ENCODE results near the gene RMI1.
A peak's percentile ranks its signal among the peaks of the same experiment; 100 is the strongest.

Gene RMI1

DNA sequence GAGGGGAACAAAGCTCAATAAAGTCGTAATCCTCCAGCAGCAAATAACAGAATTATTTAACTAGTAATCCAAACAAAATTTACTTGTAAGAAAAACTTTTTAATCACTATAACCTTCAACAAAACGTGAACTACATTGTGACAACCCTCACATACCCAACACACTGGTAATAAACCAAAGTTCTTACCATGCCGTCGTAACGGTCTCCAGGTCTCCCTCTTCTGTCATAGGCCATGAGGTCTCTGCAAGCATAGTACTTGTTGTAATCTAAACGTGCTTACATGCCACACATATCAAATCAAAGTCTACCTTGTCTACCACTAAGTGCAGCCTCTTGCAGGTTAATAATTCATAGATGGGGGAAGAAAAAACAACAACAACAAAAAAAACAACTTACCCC lies 9.1 kb upstream of the RMI1 start:
- no peak for DNase-seq

GRCh38 chr9:83972286-83972685 lies 8.3 kb upstream of the RMI1 start:
- DNase-seq, result no peak

DNA sequence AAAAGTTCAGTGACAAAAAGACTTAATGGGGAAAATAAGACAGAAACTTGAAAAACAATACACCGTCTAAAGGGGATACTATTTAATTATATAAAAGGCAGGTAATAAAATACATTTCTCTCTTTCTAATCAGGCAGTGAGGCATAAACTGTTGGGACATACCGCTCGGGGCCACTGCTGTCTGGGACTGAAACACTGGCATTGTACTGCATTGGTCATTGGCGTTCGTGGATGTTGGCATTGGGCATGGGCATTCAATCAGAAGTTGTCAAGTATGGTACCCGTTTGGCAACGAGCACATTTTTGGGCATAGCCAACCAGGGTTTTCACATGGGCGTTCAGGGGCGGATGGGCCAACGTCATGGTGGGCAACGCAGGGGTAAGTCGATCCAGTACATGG lies 5.3 kb upstream of the RMI1 start:
- DNase-seq, result no peak

DNA sequence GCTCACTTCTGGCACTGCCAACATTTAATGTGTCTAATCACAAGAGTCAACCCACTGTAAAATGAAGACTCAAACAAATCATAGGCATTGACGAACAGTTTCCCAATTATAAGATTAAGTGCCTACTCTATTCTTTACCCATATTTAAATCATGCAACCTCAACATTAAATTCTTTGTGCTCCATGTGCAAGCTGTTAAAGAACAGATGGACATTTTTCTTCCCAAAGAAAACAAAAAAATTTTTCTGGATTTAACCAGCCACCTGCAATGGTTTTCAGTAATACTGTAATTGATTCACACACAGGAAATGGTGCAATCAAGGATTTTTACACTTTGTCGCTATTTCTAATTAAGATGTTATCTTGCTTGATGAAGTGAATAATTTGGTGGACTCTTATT lies 4.2 kb upstream of the RMI1 start:
- DNase-seq, result no peak

GRCh38 chr9:83977196-83977595 lies 3.4 kb upstream of the RMI1 start:
- no peak for DNase-seq

DNA sequence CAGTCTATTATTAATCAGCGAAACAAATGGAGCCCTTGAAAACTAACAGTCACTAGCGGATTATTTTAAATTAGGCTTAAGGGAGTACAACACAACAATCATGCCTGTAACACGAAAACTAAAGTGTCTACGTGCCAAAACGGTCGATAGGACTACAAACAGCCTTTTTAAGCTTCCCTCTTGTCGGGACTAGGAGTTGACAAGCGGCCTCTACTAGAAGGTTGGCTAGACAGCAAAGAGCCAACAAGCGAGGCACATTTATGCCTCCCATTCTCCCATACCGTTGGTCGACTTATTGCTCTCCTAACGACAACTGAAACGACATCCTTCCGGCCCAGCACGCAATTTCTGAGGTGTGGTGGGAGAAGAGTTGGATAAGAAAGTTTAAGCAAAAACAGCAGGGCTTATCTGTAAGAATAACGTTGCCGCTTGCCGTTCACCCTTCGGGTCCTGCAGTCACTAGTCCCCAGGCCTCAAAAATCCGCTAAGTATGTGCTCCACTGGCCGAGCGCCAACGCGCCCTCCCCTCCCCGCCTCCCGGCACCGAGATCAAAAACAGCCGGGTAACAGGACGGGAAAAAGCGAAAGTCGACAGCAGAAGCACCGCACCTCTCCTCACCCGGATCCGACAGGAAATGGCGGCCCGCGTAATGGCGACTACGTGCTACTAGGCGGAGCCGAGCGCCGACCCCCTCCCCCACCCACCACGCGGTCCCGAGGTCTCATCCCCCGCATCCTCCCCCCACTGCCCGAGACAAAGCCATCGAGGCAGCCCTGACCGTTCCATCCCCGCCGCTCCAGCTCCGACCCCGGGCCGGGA lies 1.4 kb upstream of the RMI1 start:
- DNase-seq, result peak; percentile 93

- peak; percentile 100 for DNase-seq
These were observed 702 bp upstream of the RMI1 start, which contains the start of gene HNRNPK for GRCh38 chr9:83979812-83980394. HNRNPK (minus strand) TSS chr9:83980215; CDS start chr9:83978252, 1,963 bp downstream.

DNA sequence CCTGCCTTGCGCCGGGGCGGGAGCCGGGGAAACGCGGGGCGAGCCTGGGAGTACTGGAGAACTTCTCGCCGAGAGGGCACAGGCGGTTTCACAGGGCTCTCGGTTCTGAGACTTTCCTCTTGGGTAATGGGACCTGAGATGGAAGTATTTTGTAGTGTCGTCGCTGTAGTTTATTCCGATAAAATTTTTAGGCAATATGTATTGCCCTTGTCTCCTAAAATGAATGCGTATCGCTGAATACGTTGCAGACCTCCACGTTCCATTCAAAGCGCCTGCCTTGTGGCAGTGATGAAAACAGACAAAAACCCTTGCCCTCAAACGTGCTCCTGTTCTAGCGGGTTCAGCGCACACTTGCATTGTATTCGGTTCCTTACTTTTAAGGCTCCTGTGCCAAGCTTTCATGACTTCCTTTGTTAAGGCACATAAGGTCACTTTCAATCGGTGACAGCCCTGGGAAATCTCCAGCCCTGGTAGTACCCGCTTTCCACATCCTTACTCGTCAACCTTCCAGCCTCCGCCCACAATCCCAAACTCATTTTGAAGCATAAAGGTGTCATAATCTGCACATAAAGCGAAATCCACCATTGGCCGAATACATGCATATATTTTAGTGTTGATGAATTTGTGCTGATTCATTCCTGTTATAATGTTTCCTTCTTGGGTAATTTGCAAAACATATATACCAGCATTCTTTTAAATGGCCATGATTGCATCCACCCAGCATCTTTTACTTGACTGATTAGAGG lies 694 bp downstream of the RMI1 start:
- DNase-seq, result no peak

DNA sequence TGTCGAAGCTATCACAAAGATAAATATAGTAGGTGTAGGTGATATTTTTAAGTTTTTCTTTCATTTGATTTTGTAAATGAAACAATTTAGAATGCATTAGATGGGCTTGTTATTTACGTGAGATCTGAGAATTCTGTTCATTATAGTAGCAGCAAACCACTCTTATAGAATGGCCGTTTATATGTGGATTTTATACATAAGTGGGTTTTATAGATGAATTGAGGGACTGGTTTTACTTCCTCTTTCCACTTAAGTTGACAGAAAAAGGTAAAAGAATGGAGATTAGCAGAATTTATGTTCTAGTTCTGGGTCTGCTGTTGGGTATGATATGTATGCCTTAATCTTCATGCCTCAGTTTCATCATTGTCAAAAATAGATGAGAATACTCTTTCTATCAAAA lies 5.6 kb downstream of the RMI1 start:
- no peak for DNase-seq

DNA sequence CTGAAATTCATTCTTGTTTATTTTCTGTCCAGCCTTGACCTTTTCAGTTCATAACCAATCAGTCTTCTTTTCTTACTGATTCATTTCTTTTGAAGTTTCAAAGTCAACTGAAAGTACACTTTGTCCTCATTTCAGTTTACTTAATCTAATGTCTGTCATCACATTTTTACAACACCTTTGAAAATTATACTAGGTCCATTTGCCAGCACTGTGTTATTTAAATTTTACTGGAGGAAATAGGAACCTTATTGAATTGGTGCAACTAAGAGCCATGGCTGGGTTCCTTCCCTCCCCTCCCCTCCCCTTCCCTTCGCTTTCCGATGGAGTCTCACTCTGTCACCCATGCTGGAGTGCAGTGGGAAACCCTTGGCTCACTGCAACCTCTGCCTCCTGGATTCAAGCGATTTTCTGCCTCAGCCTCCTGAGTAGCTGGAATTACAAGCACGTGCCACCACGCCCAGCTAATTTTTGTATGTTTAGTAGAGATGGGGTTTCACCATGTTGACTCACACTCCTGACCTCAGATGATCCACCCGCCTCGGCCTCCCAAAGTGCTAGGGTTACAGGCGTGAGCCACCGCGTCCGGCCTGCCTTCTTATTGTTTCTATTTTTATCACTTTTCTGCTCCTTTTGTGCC lies 6.3 kb downstream of the RMI1 start:
- DNase-seq, result no peak

DNA sequence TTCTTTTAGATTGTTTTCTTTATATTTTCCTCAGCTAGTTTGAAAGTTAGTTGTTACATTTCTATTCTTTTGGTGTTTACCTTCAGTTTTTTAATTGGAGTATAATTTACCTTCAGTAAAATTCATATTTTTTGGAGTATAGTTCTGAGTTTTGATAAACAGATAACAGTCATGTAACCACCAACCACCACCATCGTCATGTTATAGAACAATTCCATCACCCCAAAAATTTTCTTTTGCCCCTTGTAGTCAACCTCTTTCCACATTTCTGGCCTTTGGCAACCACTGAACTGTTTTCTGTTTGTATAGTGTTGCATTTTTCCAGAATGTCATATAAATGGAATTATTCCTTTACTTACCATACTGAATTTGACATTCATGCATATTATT lies 6.8 kb downstream of the RMI1 start:
- DNase-seq, result no peak

GRCh38 chr9:83988411-83988810 lies 7.8 kb downstream of the RMI1 start:
- DNase-seq, result no peak

- no peak for DNase-seq
These were observed 10.8 kb downstream of the RMI1 start for GRCh38 chr9:83991355-83991754.

- DNase-seq, result no peak
These were observed 11.8 kb downstream of the RMI1 start for GRCh38 chr9:83992407-83992806.

GRCh38 chr9:83992901-83993300 lies 12.3 kb downstream of the RMI1 start:
- DNase-seq, result no peak

DNA sequence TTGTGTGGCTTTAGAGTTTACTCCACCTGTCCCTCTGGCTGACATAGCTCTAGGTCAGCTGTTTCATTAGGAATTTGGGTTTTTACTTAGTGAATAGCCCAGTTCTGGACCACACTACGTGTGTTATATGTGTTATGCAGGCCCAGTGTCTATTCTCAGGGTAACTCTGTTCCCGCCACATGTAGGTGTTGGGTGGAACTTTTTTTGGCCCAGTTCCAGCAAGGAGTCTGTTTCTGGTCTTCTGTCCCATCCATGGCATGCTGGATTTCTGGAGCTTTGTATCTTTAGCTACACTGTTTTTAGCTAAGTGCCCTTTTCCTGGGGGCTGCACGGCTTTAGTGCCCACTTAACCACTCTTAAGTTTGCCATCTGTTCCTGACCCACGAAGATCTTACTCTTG lies 15.5 kb downstream of the RMI1 start:
- DNase-seq, result no peak

GRCh38 chr9:83999141-83999918 lies 18.7 kb downstream of the RMI1 start:
- DNase-seq, result no peak

DNA sequence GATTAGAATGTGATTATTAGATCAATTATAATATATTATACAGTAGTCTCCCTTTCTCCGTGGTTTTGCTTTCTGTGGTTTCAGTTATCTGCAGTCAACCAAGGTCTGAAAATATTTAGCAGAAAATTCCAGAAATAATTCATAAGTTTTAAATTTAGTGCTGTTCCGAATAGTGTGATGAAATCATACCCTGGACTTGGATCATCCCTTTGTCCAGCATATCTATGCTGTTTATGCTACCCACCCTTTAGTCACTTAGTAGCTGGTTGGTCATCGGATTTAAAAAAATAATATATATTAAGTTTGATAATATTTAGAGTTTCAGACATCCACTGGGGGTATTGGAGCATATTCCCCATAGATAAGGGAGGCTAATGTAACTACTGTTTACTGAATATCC lies 19.6 kb downstream of the RMI1 start:
- DNase-seq, result no peak

- DNase-seq, result no peak
These were observed 21.0 kb downstream of the RMI1 start for GRCh38 chr9:84001621-84002020.

DNA sequence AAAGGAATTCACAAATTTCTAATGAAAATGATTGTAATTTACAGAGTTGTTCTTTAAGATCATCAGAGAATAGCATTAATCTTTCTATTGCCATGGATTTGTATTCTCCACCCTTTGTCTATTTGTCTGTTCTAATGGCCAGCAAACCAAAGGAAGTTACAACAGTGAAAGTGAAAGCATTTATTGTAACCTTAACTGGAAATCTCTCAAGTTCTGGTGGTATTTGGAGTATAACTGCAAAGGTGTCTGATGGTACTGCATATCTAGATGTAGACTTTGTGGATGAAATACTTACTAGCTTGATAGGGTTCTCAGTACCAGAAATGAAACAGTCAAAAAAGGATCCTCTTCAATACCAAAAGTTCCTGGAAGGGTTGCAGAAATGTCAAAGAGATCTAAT lies 21.7 kb downstream of the RMI1 start:
- no peak for DNase-seq

DNA sequence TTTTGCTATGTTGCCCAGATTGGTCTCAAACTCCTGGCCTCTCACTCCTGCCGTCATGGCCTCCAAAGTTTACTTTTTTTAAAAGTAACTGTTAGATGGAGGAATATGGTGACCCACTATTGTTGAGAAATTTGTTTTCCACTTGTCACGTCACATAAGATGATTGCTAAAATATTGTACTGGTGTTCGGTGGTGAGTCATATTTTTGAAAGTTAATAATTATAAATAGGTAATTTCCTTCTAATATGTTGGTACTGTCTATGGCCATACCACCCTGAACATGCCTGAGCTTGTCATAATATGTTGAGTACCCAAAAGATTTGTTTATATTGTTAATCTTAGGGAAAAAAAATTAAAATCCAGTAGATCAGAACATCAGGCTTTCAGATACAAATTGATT lies 22.6 kb downstream of the RMI1 start:
- DNase-seq, result no peak

- no peak for DNase-seq
These were observed 27.1 kb downstream of the RMI1 start for GRCh38 chr9:84007662-84008061.

Data from activated CD8-positive, alpha-beta memory T cell treated with anti-CD3 and anti-CD28 coated beads, Interleukin-2, amount 50 U/mL, for 48 hours (primary cell).